Upper lobe of right lung (tissue), 1 donor: ENCODE results near the gene SGSM2. TPM values are rescaled to one million over a fixed set of nuclear protein-coding genes. Genes with fewer than 3 reads are reported as not detected.

ENCODE experiments used
- ATAC-seq: fragments of 200-7000 bp; cut with Tn5 transposase; one replicate; pipeline ENCODE4 v1.9.1; 2020; ENCODE audit warnings: mild to moderate bottlenecking, moderate library complexity
- DNase-seq: peaks from one replicate; pipeline ENCODE4 v3.0.0-alpha.2; 2020
- H3K27ac ChIP-seq: fragments of 200-600 bp; one replicate; pipeline ENCODE4 v1.8.0; 2022
- H3K27me3 ChIP-seq: fragments of 200-600 bp; one replicate; pipeline ENCODE4 v1.8.0; 2022; ENCODE audit warnings: mild to moderate bottlenecking
- H3K36me3 ChIP-seq: fragments of 200-600 bp; one replicate; pipeline ENCODE4 v1.8.0; 2022
- H3K4me1 ChIP-seq: fragments of 200-600 bp; one replicate; pipeline ENCODE4 v1.8.0; 2022
- H3K4me3 ChIP-seq: fragments of 200-600 bp; one replicate; pipeline ENCODE4 v1.8.0; 2022; ENCODE audit warnings: mild to moderate bottlenecking
- H3K9me3 ChIP-seq: fragments of 200-600 bp; one replicate; pipeline ENCODE4 v1.8.0; 2022
- intact Hi-C: fragments of 100-400 bp; cut with DNase I; formaldehyde crosslinking; loops from one replicate; pipeline ENCODE4 v1.11.0; 2022
- total RNA-seq: library from RNA; stranded (reverse); fragmentation: NEBNext Ultra II Directional; extraction: Animal tissue kit (Norgen Biotek cat#: 25700); gene quantifications from one replicate; pipeline ENCODE4 v1.2.1, GENCODE V29; 2021
- TF ChIP-seq, protein P1 (sequence below): fragments of 200-600 bp; IDR thresholded peaks from one replicate; pipeline ENCODE4 v1.8.0; 2022; ENCODE audit warnings: antibody characterized with exemption
- donor health status: DM: no; HTN: yes; CAD: no; lungs with severe emphysema.

The SGSM2 gene
- total RNA-seq, 1 donor from 2014 or later, result 55.0 TPM

DNA sequence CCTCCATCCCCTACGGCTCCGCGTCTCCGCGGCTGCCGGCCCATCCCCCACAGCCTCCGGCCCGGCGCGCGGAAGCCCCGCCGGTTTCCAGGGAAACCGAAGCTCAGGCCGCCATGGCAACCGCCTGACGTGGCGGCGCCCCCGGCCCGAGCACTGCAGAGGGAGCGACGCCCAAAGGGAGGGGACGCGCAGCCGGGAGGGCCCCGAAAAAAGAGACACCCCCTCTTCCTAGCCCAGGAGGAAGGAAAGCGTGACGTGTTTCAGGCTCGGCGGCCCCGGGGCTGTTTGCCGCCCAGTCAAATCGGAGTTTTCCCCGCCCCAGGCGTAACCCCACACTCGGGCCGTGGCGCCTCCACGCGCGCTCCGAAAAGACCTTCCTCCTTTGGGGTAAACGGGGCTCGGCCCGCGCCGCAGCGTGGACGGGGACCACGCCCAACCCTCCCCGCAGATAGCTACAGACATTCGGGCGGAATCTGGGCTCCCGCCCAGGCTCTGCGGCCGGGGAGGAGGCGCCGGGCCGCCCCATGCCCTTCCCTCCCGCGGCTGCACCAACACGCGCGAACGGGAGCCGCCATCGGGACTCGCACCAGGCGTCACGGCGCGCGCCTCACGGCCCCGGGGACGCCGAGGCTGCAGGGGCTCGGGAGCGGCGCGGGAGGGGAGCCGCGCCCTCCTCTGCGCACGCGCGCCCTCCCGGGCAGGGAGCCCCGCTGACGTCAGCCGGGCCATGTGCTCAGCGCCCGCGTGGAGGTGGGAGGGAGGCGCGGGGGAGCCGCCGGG lies 56.1 kb downstream of the SGSM2 start:
- no peaks in the 10 kb centered on the region for H3K9me3 ChIP-seq
- TF ChIP-seq, protein P1, sequence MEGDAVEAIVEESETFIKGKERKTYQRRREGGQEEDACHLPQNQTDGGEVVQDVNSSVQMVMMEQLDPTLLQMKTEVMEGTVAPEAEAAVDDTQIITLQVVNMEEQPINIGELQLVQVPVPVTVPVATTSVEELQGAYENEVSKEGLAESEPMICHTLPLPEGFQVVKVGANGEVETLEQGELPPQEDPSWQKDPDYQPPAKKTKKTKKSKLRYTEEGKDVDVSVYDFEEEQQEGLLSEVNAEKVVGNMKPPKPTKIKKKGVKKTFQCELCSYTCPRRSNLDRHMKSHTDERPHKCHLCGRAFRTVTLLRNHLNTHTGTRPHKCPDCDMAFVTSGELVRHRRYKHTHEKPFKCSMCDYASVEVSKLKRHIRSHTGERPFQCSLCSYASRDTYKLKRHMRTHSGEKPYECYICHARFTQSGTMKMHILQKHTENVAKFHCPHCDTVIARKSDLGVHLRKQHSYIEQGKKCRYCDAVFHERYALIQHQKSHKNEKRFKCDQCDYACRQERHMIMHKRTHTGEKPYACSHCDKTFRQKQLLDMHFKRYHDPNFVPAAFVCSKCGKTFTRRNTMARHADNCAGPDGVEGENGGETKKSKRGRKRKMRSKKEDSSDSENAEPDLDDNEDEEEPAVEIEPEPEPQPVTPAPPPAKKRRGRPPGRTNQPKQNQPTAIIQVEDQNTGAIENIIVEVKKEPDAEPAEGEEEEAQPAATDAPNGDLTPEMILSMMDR, result no peak
- no peaks in the 10 kb centered on the region for H3K27me3 ChIP-seq
- DNase-seq (peak; percentile 96), ATAC-seq (peak; percentile 62)
- peak overlapping the region; percentile 98 for H3K27ac ChIP-seq
- intact Hi-C loops, result no loop called here
- H3K4me3 ChIP-seq, result peak overlapping the region; percentile 84
- H3K4me1 ChIP-seq, result peaks cover 65% of the 10 kb centered on the region
- H3K36me3 ChIP-seq, result no peaks in the 10 kb centered on the region

DNA sequence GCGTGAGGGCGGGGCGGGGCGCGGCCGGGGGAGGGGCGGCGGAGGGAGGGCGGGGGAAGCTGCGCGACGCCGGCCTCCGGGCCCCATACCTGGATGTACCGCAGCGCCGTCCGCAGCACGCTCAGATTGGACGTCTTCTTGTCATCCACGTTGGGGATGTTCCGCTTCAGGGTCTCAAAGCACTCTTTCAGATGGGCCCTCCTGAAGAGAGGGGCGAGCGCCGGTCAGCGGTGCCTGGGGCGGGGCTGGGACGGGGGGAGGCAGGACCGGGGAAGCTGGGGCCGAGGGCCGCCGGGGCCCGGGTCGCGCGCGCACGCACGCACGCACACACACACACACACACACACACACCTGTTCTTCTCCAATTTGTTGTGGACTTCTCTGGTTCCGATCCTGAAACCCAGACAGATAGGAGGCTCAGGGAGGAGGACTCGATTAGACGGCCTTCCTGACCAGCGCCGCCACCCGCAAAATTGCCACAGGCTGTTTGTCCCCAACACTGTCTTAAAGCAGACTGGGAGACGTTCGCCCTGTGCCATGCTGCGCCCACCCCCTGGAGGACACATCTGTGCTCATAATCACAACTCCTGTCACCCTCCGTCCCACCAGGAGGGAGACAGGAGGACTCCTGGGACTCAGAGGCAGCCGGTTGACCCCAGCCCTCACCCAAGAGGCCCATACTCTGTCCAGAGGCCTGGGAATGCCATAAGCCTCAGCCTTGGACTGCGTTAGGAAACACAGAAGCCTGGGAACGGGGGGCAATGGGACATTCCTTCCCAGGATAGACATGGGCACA lies 56.9 kb downstream of the SGSM2 start:
- H3K27ac ChIP-seq, result peak overlapping the region; percentile 95
- intact Hi-C loops, result no loop called here

DNA sequence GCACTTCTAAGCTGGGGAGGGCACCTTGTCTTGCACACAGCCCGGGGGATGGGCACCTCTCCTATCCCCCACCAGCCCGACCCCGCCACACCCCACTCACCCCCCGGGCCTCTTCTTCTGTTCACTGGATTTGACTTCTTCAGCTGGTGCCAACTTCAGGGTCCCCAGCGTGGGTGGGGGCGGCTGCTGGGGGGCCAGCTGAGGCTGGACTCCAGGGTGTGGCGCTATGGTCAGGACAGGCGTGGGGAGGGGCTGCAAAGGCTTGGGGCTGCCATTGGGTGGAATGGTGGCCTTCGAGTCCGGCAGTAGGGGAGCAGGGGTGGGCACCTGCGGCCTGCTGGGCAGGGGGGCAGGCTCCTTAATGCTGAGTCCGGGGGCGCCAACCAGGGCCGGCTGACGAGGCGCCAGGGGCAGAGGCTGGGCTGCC lies 57.5 kb downstream of the SGSM2 start:
- DNase-seq, result peak; percentile 63
- TF ChIP-seq, protein P1, result no peak
- Histone ChIP-seq H3K9me3 (no peaks in the 10 kb centered on the region), H3K4me3 (no peak overlapping the region), H3K27me3 (no peaks in the 10 kb centered on the region), H3K4me1 (peaks cover 69% of the 10 kb centered on the region), H3K36me3 (no peaks in the 10 kb centered on the region), H3K27ac (peak overlapping the region; percentile 95)
- intact Hi-C loops, result no loop called here
- ATAC-seq, result no peak

More for the DNA sequence above, 56.9 kb downstream of the SGSM2 start:
- H3K4me1 ChIP-seq, result peaks cover 69% of the 10 kb centered on the region
- peak; percentile 70 for DNase-seq
- no peaks in the 10 kb centered on the region for H3K27me3 ChIP-seq
- no peaks in the 10 kb centered on the region for H3K9me3 ChIP-seq
- no peak for ATAC-seq
- H3K36me3 ChIP-seq, result no peaks in the 10 kb centered on the region
- peak overlapping the region; percentile 84 for H3K4me3 ChIP-seq
- TF ChIP-seq, protein P1, result no peak

DNA sequence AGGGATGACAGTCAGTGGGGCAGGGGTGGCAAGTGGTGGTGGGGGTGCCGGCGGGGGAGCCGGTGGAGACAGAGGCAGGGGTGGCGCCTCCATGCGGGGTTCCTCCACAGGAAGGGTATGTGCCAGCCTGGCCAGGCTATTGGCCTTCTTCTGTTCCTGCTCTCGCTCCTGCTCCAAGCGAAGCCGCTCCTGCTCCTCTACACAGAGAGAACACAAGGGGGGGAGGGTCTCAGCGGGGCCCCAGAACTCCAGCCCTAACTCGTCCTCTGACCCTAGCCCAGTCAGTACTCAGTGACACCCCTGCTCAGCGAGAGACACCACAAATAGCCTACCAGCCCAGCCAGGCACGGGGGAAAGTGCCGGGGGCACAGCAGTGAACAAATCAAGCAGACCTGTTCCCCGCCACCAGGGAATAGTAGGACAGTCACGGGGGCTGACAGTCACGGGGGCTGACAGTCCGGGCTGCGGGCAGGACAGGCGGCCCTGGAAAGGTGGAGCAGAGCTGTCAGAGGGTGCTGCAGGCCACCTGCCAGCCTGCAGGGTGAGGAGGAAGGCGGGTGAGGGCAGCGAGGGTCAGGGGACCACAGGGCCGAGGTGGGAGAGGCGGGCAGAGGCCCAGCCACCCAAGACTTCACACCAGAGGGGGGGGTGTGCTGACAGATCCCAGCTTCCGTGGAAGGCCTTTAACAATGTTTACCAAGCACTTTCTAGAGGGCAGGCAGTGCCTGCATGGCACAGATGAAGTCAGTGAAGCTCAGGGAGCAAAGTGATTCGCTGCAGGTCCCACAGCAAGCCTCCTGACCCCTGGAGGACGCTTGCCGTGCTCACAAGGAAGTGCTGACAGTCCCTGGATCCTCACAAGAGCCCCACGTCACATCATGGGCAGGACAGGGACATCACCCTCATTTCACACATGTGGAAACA lies 58.2 kb downstream of the SGSM2 start:
- TF ChIP-seq, protein P1, result peak; percentile 18
- peak overlapping the region; percentile 95 for H3K27ac ChIP-seq
- peak overlapping the region; percentile 46 for H3K4me3 ChIP-seq
- DNase-seq (peak; percentile 81), ATAC-seq (peak; percentile 1)
- intact Hi-C loops, result no loop called here
- no peaks in the 10 kb centered on the region for H3K9me3 ChIP-seq
- H3K36me3 ChIP-seq, result no peaks in the 10 kb centered on the region
- no peaks in the 10 kb centered on the region for H3K27me3 ChIP-seq
- peaks cover 62% of the 10 kb centered on the region for H3K4me1 ChIP-seq

DNA sequence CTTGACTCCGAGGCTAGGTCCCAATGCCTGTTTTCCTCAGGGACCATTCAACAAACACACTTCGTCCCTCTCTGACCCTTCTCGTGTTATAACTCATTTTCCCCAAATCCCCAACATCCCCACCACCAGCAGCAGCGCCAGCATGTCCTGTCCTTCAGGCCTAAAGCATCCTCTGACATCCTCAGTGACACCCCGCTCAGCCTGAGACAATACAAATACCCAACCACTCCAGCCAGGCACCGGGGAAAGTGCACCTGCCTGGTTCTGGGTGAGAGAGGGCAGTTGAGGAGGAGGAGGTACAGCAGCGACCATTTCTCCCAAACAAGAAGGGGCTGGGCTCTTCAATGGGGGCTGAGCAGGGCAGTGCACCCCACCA lies 58.9 kb downstream of the SGSM2 start:
- no peaks in the 10 kb centered on the region for H3K27me3 ChIP-seq
- ATAC-seq, result no peak
- H3K4me1 ChIP-seq, result peaks cover 55% of the 10 kb centered on the region
- no peaks in the 10 kb centered on the region for H3K36me3 ChIP-seq
- peak overlapping the region; percentile 95 for H3K27ac ChIP-seq
- intact Hi-C loops, result no loop called here
- peak overlapping the region; percentile 46 for H3K4me3 ChIP-seq
- no peaks in the 10 kb centered on the region for H3K9me3 ChIP-seq
- peak; percentile 63 for DNase-seq
- TF ChIP-seq, protein P1, result no peak
